Pancreas (tissue), 10 donors: ENCODE data around the gene CLCN4. TPM values are rescaled to one million over a fixed set of nuclear protein-coding genes. Genes with fewer than 3 reads are reported as not detected.

ENCODE experiments used
- ATAC-seq, 4 donors: fragments of 200-7000 bp; cut with Tn5 transposase; one replicate each; pipeline versions ENCODE4 v1.8.0 to v1.9.1; 2020; ENCODE audit warnings: mild to moderate bottlenecking in 4 of 4, moderate library complexity in 4 of 4
- DNase-seq, 6 donors: peaks; one replicate each; pipeline ENCODE4 v3.0.0-alpha.2; 2020
- FAIRE-seq: peaks from 2 replicates; lab custom pipeline; 2012; peaks lifted over from hg19 to GRCh38; lab: Jason Lieb, UNC
- H3K27ac ChIP-seq, 4 donors: fragments of 200-600 bp; sonication (generic); 1 replicate in 3 of 4; 2 replicates in 1 of 4; pipeline versions ENCODE4 v1.5.0 to v1.8.0; 2020
- H3K27me3 ChIP-seq, 4 donors: fragments of 200-600 bp; one replicate each; pipeline ENCODE4 v1.8.0; 2021
- H3K36me3 ChIP-seq, 3 donors: fragments of 200-600 bp; sonication (generic) in 1 of 3; one replicate each; pipeline versions ENCODE4 v1.5.0 to v1.8.0; 2020 to 2021
- H3K4me1 ChIP-seq, 3 donors: fragments of 200-600 bp; one replicate each; pipeline ENCODE4 v1.8.0; 2021
- H3K4me3 ChIP-seq, 4 donors: fragments of 200-600 bp; sonication (generic) in 2 of 4; one replicate each; pipeline versions ENCODE4 v1.5.0 to v1.8.0; 2020 to 2021
- H3K9me3 ChIP-seq, 4 donors: fragments of 200-600 bp; one replicate each; pipeline ENCODE4 v1.8.0; 2021
- CTCF ChIP-seq, 4 donors: fragments of 200-600 bp; sonication (generic) in 3 of 4; IDR thresholded peaks; one replicate each; pipeline versions ENCODE4 v1.5.0 to v1.8.0; 2021; ENCODE audit warnings: antibody characterized with exemption in 4 of 4
- WGBS, 2 donors: extraction: QIAGEN DNeasy Blood & Tissue Kit; methylation state at CpG; one replicate each; pipeline ENCODE4 v1.1.7; 2013; 5-methylcytosine and 5-hydroxymethylcytosine counted together
- intact Hi-C, 3 donors: fragments of 100-400 bp; cut with DNase I; formaldehyde crosslinking; loops; one replicate each; pipeline versions ENCODE4 v1.11.1 to v1.14.2; 2022
- polyA plus RNA-seq, 2 donors: library from polyadenylated mRNA; stranded (reverse); fragments of 200-250 nt; gene quantifications; one replicate each; pipeline ENCODE4 v1.2.3, GENCODE V29; 2013
- total RNA-seq, 6 donors: library from RNA; stranded (reverse); fragmentation: NEBNext Ultra II Directional in 4 of 6; extraction: Animal tissue kit (Norgen Biotek cat#: 25700) in 4 of 6; gene quantifications; one replicate each; pipeline versions ENCODE4 v1.2.1 to v1.2.4, GENCODE V29; 2021 to 2023
- donor health status: healthy with polysubstance abuse.
- donor health status: DM: no; HTN: no; CAD: no; lungs with moderate emphysema.
- donor health status: DM: no; HTN: no; CAD: no.
- donor health status: control.
- donor health status: control.
- donor health status: Bipolar disorder and iron deficiency.
- donor health status: DM: yes; HTN: yes; CAD: no.
- donor health status: DM: no; HTN: no; CAD: no.
- donor health status: DM: no; HTN: no; CAD: no.
- donor health status: DM: yes; HTN: yes; CAD: no.

Gene CLCN4
- total and polyA plus RNA-seq, 8 donors = 0.57 to 4.0 (median 2.4) TPM

GRCh38 chrX:10130354-10130753 lies 26.4 kb upstream of the CLCN4 start:
- no peak overlapping the region for H3K4me3 ChIP-seq
- ATAC-seq (no peak), DNase-seq (no peak), FAIRE-seq (no peak)
- intact Hi-C loops = no loop called here
- H3K9me3 ChIP-seq = no peaks in the 10 kb centered on the region
- WGBS, 2 donors = 70 to 93% methylated on average over 3 of the region's 3 CpGs
- no peaks in the 10 kb centered on the region for H3K27me3 ChIP-seq
- no peak for TF ChIP-seq CTCF (IDR thresholded peaks at IDR 0.05)
- H3K36me3 ChIP-seq = no peaks in the 10 kb centered on the region
- H3K27ac ChIP-seq = no peak overlapping the region
- no peaks in the 10 kb centered on the region for H3K4me1 ChIP-seq

GRCh38 chrX:10133980-10134676 lies 22.6 kb upstream of the CLCN4 start:
- H3K27ac ChIP-seq = no peak overlapping the region
- no peak for ATAC-seq

GRCh38 chrX:10134921-10135320 lies 21.9 kb upstream of the CLCN4 start:
- no peaks in the 10 kb centered on the region for H3K27me3 ChIP-seq
- ATAC-seq (no peak), DNase-seq (no peak), FAIRE-seq (no peak)
- no peak overlapping the region for H3K27ac ChIP-seq
- intact Hi-C loops = no loop called here
- H3K9me3 ChIP-seq = no peaks in the 10 kb centered on the region
- TF ChIP-seq CTCF (IDR thresholded peaks at IDR 0.05) = no peak
- WGBS, 2 donors = 93 to 97% methylated on average over 7 of the region's 7 CpGs
- H3K4me3 ChIP-seq = no peak overlapping the region
- peaks cover 0 to 6% (median 0%) of the 10 kb centered on the region in 3 donors for H3K36me3 ChIP-seq
- no peaks in the 10 kb centered on the region for H3K4me1 ChIP-seq

More at GRCh38 chrX:10133980-10134676, 22.6 kb upstream of the CLCN4 start:
- Histone ChIP-seq H3K4me3 (no peak overlapping the region), H3K27me3 (no peaks in the 10 kb centered on the region), H3K4me1 (no peaks in the 10 kb centered on the region), H3K36me3 (no peaks in the 10 kb centered on the region), H3K9me3 (no peaks in the 10 kb centered on the region)
- no peak for DNase-seq
- 88 to 94% methylated on average over 20 of the region's 20 CpGs for WGBS, 2 donors
- intact Hi-C loops = no loop called here
- no peak for FAIRE-seq
- TF ChIP-seq CTCF (IDR thresholded peaks at IDR 0.05) = no peak

GRCh38 chrX:10135561-10136399 lies 21.0 kb upstream of the CLCN4 start:
- 87 to 97% methylated on average over 28 of the region's 28 CpGs for WGBS, 2 donors

More at GRCh38 chrX:10135561-10136399, 21.0 kb upstream of the CLCN4 start:
- TF ChIP-seq CTCF (IDR thresholded peaks at IDR 0.05) = no peak
- intact Hi-C loops = no loop called here
- Histone ChIP-seq H3K4me3 (no peak overlapping the region), H3K27ac (no peak overlapping the region), H3K4me1 (no peaks in the 10 kb centered on the region), H3K9me3 (no peaks in the 10 kb centered on the region), H3K36me3 (peaks cover 0 to 6% (median 0%) of the 10 kb centered on the region in 3 donors), H3K27me3 (no peaks in the 10 kb centered on the region)
- ATAC-seq = no peak
- FAIRE-seq = no peak
- DNase-seq = no peak
